GM12878 (cell line): ENCODE data around the gene SLC2A9.

ENCODE experiments used
- E2F8 ChIP-seq: fragments of 450-650 bp; IDR thresholded peaks from 2 replicates; pipeline ENCODE4 v1.6.1; 2018; ENCODE audit warnings: mild to moderate bottlenecking, low read depth, moderate library complexity; ENCODE audit not compliant: partially characterized antibody
- ESRRA ChIP-seq: IDR thresholded peaks from 2 replicates; pipeline ENCODE4 v1.6.1; 2012; ENCODE audit warnings: mild to moderate bottlenecking, low read length, improper control_type of control experiment
- RAD21 ChIP-seq: IDR thresholded peaks from 2 replicates; pipeline ENCODE4 v1.6.1; 2011; ENCODE audit warnings: mild to moderate bottlenecking, low read depth, low read length, moderate library complexity; ENCODE audit not compliant: insufficient read depth

GRCh38 chr4:9943761-9944160 lies 77.5 kb downstream of the SLC2A9 start:
- no peak for TF ChIP-seq E2F8
- no peak for TF ChIP-seq RAD21
- no peak for TF ChIP-seq ESRRA
